ENCODE measurements around the gene MAD1L1.
"Not testable (repeated sequence)": the region's sequence is repeated elsewhere in the genome, so short reads cannot be mapped to it uniquely, and the experiment has no call there.

MAD1L1 gene

DNA sequence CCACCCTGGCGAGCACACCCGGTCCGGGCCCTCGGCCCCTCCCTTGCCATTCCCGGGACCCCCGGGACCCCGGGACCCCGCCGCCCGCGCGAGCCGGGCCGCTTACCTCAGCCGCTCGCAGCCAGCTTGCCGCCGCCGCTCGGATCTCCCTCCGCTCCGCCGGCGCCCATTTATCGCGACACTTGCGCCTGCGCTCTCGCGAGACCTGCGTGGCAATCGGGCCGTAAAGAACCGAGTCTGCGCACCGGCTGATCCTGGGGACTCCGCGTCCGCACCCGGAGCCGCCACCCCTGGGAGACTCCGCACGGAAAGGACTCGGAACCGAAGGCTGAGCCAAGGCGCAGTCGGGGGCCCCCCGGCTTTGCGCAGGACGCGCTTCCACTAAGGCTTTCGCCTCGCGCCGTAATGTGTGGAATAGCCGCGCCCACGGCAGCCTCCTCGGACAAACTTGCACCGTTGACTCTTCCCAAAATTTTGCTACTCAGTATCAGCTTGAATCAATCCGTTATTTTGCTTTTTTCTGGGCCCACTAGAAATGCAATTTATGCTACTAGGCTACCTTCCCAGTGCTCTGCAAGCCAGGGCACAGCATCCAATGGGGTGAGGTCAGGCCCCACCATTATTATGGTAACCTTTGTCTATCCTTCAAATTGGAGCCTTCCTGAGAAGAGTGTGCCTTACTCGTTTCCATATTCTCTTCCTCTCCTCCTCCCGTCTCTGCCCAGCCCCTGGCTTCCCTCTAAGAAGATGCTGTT, at the start of gene MAD1L1:
MAD1L1 (minus strand) TSS at position 180 of the 755 bp plus-strand sequence. CDS start 2,812 bp downstream, outside the sequence.
- peak; percentile 81 for DNase-seq (ENCODE audit: low read depth)

GRCh38 chr7:2282185-2282751, 49.5 kb upstream of the MAD1L1 start:
- DNase-seq (ENCODE audit: low read depth), result no peak

- no peak for DNase-seq (ENCODE audit: low read depth)
Observed at GRCh38 chr7:2281541-2281940, 48.8 kb upstream of the MAD1L1 start.

DNA sequence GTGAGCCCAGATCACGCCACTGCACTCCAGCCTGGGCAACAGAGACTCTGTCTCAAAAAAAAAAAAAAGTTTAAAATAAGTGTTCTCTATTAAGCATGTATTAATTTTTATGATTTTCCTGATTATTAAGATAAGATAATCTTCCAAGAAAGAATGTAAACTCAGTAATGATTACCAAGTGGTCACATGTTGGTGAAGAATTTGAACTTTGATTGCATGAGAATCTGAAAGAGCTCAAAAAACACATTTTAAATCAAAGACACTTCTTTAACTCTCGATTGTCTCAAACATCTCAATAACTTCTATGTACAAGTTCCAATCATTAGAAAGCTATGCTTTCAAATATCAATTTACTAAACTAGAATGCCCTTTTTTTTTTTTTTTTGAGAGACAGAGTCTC, 47.7 kb upstream of the MAD1L1 start:
- DNase-seq (ENCODE audit: low read depth), result no peak

- DNase-seq (ENCODE audit: low read depth), result no peak
Observed at GRCh38 chr7:2279896-2280295, 47.2 kb upstream of the MAD1L1 start.

DNA sequence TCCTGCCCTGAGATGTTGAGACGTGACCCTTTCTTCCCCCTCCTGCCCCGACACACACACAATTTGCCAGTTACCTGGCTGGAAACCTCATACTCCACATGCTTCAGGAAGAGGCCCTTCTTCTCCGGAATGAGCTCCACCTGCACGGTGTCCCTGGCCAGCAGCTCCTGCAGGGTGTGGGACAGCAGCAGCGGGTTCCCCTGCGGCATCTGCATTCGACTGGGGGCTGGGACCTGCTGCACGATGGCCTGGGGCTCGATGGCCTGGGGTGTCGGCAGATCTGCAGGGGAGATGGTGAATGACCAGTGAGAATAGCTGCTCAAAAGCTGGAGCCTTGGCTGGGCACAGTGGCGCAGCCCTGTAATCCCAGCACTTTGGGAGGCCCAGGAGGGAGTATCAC, 45.3 kb upstream of the MAD1L1 start:
- DNase-seq (ENCODE audit: low read depth), result no peak

DNA sequence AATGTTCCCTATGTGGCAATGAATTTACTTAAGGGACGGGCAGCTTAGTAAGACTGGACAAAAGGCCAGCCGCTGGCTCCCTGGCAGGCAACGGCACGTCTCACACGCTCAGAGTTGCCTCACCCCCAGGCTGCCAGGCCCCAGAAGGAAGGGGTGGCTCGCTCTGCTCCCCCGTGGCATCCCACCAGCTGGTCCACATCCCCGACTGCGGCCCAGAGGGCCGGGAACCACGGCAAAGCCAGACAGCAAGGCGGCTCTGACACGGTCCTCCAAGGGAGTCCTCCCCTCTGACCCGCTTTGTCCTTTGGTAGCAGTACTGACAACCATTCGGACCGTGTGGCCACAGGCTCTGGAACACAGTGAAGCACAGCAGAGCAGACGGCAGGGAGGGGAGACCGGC, 43.4 kb upstream of the MAD1L1 start:
- no peak for DNase-seq (ENCODE audit: low read depth)

- no peak for DNase-seq (ENCODE audit: low read depth)
Observed at GRCh38 chr7:2275101-2275500, 42.4 kb upstream of the MAD1L1 start.

GRCh38 chr7:2274666-2275065, 41.9 kb upstream of the MAD1L1 start:
- no peak for DNase-seq (ENCODE audit: low read depth)

GRCh38 chr7:2273866-2274265, 41.1 kb upstream of the MAD1L1 start:
- no peak for DNase-seq (ENCODE audit: low read depth)

- no peak for DNase-seq (ENCODE audit: low read depth)
Observed at GRCh38 chr7:2272031-2272430, 39.3 kb upstream of the MAD1L1 start.

- no peak for DNase-seq (ENCODE audit: low read depth)
Observed at GRCh38 chr7:2271273-2272026, 38.7 kb upstream of the MAD1L1 start.

GRCh38 chr7:2270495-2270894, 37.8 kb upstream of the MAD1L1 start:
- DNase-seq (ENCODE audit: low read depth), result no peak

- DNase-seq (ENCODE audit: low read depth), result no peak
Observed at GRCh38 chr7:2269991-2270460, 37.3 kb upstream of the MAD1L1 start.

DNA sequence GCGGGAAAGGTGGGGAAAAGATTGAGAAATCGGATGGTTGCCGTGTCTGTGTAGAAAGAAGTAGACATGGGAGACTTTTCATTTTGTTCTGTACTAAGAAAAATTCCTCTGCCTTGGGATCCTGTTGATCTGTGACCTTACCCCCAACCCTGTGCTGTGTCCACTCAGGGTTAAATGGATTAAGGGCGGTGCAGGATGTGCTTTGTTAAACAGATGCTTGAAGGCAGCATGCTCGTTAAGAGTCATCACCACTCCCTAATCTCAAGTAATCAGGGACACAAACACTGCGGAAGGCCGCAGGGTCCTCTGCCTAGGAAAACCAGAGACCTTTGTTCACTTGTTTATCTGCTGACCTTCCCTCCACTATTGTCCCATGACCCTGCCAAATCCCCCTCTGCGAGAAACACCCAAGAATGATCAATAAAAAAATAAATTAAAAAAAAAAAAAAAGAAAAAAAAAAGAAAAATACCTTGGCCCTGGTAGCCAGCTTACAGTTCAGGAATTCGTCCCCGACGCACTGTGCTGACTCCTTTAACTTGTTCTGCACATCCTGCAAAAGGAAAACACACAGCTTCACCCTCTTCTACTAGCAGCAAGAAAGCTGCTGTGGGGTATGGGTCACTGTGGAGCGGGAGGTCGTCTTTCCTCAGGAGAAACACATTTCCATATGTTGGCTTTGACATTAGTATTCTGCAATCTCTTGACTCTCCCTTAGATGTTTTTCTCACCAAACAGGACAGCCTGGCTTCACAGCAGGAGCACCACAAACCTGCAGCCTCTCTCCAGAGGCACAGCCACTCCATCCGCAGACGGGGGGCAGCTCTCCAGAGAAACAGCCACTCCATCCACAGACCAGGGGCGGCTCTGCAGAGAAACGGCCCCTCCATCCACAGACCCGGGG, 36.6 kb upstream of the MAD1L1 start:
- not testable (repeated sequence) for DNase-seq (ENCODE audit: low read depth)

DNA sequence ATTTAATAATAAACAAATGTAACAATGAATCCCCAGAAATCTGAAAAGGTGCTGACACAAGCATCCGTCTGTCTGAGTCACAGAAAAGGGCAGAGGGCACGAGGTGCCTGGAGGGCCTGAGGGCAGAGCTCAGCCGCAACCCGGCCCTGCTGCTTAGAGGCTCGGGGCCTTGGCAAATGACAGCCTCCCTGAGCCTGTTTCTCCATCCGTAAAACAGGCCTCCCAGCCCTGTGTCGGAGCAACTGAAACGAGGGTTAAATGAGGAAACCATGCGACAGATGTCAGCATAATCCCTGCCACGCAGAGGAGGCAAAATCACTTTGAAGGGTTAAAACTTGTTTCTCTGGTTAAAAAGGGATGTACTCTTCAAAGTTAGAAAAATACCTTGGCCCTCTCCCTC, 34.2 kb upstream of the MAD1L1 start:
- no peak for DNase-seq (ENCODE audit: low read depth)

- no peak for DNase-seq (ENCODE audit: low read depth)
Observed at GRCh38 chr7:2264158-2264557, 31.4 kb upstream of the MAD1L1 start.

DNA sequence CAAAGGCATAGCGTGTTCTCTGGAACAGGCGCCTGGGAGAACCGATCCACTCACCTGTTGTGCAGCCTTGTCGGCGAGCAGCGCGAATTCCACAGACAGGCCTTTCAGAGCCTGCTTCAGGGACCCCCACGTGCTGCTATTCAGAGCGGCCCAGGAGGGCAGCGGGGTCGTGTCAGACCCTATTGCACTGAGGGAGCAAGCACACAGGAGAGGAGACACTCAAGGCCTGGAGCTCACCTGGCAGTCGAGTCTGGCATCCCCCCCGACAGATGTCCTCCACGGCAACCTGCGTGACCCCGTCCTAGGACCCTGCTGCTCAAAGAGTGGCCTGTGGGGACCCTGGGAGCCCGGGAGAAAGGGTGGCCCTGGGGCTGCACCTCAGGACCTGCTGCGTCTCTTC, 30.4 kb upstream of the MAD1L1 start:
- DNase-seq (ENCODE audit: low read depth), result no peak

DNA sequence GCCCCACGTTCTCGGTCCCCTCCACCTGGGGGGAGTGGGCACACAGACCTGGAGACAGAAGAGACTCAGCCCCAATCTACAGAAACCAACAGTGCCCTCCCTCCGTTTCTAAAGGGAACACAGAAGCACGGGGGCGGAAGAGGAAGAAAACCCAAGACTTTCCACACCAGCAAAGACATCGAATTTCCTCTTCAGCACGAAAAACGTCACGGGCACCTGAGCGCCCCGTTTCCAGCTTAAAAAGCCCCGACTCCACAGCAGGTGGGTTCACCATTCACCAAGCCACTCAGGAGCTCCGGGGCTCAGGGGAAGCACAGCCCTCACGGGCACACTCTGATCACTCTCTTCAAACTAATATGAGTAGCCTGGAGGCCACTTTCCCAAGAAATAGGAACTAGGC, 28.9 kb upstream of the MAD1L1 start:
- DNase-seq (ENCODE audit: low read depth), result no peak

DNA sequence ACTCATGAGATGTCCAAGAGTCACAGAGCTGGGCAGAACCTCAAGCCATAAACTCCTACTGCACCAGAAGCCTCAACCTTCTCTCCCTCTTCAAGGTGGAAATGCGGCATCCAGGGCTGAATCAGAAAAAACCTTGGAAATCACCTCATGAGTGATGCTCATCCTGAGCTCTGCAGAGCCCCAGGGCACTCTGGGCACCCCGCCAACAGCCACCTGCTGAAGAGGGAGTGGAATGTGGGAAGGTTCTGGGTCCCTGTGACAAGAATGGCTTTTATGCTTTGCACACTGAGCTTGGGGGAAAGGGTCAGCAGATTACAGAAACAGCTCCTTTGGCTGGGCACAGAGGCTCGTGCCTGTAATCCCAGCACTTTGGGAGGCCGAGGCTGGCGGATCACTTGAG, 28.1 kb upstream of the MAD1L1 start:
- no peak for DNase-seq (ENCODE audit: low read depth)

GRCh38 chr7:2259480-2259879, 26.7 kb upstream of the MAD1L1 start:
- DNase-seq (ENCODE audit: low read depth), result no peak
